Fibroblast of villous mesenchyme (primary cell): ENCODE results near the gene CLCN1. TPM values are rescaled to one million over a fixed set of nuclear protein-coding genes. Genes with fewer than 3 reads are reported as not detected.

Experiments
- DNase-seq: peaks from one replicate; pipeline ENCODE4 v3.0.0-alpha.2; 2010; ENCODE audit warnings: low read depth
- H3K4me3 ChIP-seq: 2 replicates; pipeline ENCODE4 v1.5.1; 2011; ENCODE audit warnings: low read depth, mild to moderate bottlenecking, low read length
- CTCF ChIP-seq: IDR thresholded peaks from 2 replicates; pipeline ENCODE4 v1.5.1; 2012; ENCODE audit warnings: low read depth, mild to moderate bottlenecking, low read length; ENCODE audit not compliant: insufficient read depth
- total RNA-seq: library from RNA; depleted of rRNA; stranded (reverse); fragments of >200 nt; gene quantifications from 2 replicates; pipeline ENCODE4 v1.2.3, GENCODE V29; 2012

The CLCN1 gene
- total RNA-seq, 1 donor, result under 0.01 TPM

GRCh38 chr7:143382791-143383641 lies 67.1 kb downstream of the CLCN1 start:
- TF ChIP-seq CTCF, result no peak
- no peak for DNase-seq
- H3K4me3 ChIP-seq, result peak overlapping the region; percentile 95

DNA sequence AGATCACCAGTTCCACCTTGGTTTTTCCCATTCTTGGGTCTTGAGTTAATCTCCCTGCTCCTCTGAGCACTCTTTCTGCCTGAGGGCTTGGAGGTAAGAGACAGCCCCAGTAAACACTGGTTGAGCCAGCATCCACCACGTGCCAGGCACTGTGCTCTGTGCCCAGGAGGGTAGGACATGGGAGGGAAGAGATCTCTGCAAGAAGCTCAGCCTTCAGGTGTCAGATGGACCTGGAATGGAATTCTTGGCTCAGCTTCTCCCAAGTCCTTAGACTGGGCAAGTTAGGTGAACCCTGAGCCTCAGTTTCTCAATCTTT lies 67.7 kb downstream of the CLCN1 start:
- no peak for TF ChIP-seq CTCF
- no peak for DNase-seq
- peak overlapping the region; percentile 95 for H3K4me3 ChIP-seq

- peak; percentile 62 for DNase-seq
- TF ChIP-seq CTCF, result no peak
- peak overlapping the region; percentile 95 for H3K4me3 ChIP-seq
Observed at GRCh38 chr7:143384148-143384547, 68.2 kb downstream of the CLCN1 start.

DNA sequence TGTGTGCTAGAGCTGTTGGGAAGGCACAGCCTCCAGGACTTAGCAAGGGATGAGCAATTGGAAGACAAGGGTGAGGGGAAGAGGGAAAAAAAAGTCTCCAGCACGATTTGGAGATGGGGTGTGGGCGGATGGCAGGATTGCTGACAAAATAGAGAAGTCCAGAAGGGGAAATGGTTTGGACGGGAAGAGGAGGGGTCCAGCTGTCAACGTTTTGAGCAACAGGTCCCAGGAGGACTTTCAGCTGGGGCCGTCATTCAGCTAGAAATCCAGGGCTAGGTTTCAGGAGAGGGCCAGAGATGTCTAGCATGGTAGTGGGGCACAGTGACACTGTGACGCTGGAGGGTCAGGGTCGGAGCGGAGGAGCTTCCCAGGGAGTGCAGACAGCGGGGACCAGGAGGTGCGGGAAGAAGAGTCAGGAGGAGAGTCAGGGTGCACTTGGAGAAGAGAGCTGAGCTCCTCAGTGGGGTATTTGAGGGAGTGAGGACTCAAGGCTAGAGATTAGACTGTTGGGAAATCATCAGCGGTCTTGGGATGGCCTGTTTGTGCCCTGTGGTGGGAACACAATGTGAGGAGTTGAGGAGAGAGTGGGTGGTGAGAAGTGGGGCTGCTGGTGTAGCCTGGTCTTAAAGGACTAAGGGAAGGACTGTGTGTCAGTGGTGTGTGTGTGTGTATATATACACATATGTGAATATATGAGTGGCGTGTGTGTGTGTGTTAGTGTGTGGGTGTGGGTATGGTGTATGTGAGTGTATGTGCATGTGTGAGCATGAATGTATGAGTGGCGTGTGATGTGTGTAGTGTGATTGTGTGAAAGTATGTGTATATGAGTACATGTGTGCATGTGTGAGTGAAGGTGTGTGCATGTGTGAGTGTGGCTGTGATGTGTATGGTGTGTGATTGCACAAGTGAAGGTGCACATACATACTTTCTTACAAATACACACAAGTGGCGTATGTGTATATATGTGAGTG lies 69.0 kb downstream of the CLCN1 start:
- peak; percentile 66 for DNase-seq
- no peak for TF ChIP-seq CTCF

GRCh38 chr7:143385891-143386781 lies 70.2 kb downstream of the CLCN1 start:
- DNase-seq, result no peak
- TF ChIP-seq CTCF, result no peak
- H3K4me3 ChIP-seq, result peak overlapping the region; percentile 5

More for the DNA sequence above, 69.0 kb downstream of the CLCN1 start:
- peak overlapping the region; percentile 95 for H3K4me3 ChIP-seq

DNA sequence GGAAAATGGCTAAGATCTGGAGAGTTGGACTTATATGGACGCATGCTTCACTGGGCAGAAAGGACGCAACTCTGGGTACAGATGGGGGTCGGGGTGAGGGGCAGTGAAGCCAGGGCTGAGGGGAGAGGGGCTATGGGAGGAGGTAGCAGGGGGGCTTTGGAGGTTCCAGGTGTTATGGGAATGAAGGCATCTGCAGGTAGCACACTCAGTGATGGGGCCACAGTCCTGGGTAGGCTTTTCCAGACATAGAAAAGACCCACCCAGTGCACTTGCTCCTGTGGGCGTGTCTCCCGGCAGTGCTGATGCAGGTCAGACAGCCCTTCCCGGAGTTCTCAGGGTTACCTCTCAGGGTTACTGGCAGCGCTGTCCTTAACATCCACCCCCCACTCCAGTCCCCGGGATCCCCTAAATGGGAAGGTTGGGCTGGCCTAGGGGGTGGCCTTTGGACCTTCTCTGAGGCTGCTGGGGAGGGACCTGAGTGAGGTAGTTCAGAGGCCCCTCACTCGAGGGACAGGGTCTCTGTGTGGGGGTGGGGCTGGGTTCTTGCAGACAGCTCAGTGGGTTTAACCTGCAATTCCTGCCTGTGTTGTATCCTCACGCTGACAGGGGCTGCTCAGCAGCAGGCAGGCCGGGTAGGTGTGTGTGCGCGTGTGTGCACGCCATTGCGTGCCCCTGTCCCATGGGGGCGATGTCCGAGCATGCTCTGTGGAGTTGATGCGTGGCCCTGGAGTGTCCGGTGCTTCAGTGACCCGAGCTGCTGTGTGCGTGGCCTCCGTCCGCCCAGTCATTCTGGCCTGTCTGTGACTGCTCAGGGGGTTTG lies 71.5 kb downstream of the CLCN1 start:
- DNase-seq, result no peak
- no peak overlapping the region for H3K4me3 ChIP-seq
- peak; percentile 24 for TF ChIP-seq CTCF
